SW 1271 (cell line): Measurements from ENCODE around the gene DDIAS.

Experiments used
- DNase-seq, 2 experiments: peaks; one replicate each; lab custom pipeline; 2025; lab: John Stamatoyannopoulos, UW

Gene DDIAS, protein sequence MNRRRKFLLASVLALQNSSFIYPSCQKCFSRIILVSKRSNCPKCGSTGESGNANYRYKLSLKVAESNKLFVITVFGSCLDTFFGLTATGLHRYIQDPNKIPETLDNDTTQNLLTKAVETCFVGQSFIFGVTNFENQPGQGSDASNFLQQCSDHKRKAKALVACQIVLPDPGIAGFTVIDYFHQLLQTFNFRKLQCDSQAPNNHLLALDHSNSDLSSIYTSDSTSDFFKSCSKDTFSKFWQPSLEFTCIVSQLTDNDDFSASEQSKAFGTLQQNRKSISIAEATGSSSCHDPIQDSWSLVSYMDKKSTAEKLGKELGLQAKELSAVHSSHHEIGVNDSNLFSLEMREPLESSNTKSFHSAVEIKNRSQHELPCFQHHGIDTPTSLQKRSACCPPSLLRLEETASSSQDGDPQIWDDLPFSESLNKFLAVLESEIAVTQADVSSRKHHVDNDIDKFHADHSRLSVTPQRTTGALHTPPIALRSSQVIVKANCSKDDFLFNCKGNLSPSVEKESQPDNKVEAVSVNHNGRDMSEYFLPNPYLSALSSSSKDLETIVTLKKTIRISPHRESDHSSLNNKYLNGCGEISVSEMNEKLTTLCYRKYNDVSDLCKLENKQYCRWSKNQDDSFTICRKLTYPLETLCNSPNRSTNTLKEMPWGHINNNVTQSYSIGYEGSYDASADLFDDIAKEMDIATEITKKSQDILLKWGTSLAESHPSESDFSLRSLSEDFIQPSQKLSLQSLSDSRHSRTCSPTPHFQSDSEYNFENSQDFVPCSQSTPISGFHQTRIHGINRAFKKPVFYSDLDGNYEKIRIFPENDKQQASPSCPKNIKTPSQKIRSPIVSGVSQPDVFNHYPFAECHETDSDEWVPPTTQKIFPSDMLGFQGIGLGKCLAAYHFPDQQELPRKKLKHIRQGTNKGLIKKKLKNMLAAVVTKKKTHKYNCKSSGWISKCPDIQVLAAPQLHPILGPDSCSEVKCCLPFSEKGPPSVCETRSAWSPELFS

DNA sequence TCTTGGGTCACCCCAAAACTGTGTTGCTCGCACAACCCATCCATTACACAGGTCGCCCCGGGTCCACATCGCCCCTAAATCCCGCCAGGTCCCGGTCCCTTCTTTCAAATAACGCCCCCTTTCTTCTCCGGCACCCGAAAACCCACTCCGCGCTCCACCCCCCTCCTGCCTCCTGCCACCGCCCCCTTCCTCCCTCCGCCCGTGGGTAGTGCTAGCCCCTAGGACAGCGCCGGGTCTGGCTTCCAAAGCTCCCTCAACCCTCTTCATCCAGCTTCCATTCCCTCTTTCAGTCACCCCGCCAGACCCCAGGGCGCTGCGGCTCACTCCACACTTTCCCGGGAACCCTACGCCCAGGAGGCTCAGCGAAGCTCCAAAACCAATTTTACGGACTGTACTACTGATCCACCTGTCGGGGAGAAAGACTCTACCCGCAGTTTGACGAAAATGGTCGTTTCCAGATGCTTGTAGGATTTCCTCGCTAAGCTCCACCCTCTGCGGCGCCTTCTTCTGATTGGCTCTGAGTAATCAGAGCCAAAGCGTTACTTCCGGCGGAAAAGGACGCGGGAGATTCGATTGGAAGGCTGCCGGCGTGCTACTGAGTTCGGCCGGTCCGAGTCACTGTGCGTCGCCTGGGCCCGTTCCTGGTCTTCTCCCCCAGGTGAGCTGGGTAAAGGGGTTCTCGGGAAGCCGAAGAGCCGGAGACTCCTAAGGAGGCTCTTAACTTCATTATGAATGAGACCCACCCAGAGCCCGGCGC, at the start of gene DDIAS:
Gene DDIAS, plus strand, starts transcription at position 572 of the 757 bp plus-strand sequence. CDS start 13,003 bp downstream, outside the sequence.
- peak; percentile 97 to 99 for DNase-seq

DNA sequence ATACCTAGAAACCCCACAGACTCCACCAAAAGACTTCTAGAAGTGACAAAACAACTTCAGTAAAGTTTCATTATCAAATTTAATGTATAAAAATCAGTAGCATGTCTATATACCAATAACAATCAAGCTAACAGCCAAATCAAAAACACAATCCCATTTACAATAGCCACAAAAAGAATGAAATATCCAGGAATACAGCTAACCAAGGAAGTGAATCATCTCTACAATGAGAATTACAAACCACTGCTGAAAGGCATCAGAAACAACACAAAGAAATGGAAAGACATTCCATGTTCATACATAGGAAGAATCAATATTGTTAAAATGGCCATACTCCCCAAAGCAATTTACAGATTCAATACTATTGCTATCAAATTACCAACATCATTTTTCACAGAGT, 47.3 kb upstream of the DDIAS start:
- DNase-seq, result peak in 1 of 2 experiments; percentile 56

DNA sequence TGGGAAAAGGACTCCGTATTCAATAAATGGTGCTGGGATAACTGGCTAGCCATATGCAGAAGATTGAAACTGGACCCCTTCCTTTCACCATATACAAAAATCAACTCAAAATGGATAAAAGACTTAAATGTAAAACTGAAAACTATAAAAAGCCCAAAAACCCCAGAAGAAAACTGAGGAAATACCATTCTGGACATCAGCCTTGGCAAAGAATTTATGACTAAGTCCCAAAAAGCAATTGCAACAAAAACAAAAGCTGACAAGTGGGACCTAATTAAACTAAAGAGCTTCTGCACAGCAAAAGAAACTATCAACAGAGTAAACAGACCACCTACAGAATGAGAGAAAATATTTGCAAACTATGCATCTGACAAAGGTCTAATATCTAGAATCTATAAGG, 46.6 kb upstream of the DDIAS start:
- peak in 1 of 2 experiments; percentile 14 for DNase-seq

DNA sequence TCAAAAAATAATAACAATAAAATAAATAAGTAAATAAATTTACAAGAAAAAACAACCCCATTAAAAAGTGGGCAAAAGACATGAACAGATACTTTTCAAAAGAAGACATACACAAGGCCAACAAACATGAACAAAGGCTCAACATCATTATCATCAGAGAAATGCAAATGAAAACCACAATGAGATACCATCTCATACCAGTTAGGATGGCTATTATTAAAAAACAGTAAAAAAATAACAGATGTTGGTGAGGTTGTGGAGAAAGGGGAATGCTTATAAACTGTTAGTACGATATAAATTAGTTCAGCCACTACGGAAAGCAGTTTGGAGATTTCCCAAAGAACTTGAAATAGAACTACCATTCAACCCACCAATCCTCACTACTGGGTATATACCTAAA, 45.9 kb upstream of the DDIAS start:
- DNase-seq, result no peak

DNA sequence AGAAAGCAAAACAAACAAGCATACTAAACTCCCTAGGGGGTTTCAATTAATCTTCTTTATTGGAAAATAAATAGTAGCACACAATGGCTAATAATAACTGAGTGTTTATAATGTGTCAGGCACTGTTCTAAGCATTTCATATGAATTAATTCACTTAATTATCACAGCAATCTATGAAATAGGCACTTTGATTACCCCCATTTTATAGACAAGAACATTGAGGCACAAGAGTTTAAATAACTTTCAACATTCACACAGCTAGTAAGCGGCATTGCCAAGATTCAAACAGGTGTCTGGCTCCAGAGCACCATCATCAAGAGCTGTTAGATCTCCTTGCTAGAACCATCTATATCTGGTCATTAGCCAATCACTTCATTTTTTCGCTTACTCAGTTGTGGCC, 44.4 kb upstream of the DDIAS start:
- DNase-seq, result no peak

DNA sequence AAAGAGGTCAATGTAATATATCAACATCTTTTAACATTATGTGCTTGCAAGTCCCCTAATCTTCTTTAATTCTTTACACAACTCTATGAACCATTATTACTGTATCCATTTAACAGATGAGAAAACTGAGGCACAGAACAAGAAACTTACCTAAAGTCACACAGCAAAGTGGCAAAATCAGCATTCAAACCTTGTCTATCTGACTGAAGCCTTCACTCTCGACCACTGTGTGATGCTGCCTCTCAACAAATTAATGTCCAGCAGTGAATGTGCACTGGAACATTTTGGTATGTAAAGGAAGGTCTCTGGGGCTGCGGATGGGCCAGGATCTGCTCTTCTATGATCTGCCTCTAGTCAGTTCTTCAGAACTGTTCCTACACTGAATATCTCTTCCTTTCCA, 43.4 kb upstream of the DDIAS start:
- no peak for DNase-seq

DNA sequence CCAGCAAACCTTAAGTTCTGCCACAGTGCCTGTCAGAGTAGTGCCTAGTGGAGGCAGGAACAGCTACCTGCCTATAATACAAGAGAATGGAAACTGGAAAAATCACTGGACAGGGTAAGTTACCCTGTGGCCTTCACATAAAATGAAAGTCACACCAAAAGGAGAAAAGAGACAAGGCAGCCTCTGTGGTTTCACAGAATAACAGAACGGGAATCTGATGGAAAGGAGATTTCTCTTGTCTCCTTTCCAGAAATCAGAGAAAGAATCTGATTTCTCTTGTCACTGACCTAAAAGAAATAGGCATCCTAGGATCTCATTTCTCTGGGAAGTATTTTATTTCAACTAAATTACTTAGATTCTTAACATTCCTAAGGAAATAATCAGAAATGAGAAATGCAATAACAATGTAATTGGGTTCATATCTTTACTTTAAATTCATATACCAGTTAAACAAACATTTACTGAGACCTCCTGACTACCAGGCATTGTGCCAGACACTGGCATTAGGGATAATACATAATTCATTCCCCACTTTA, 42.9 kb upstream of the DDIAS start:
- peak; percentile 62 to 92 for DNase-seq

DNA sequence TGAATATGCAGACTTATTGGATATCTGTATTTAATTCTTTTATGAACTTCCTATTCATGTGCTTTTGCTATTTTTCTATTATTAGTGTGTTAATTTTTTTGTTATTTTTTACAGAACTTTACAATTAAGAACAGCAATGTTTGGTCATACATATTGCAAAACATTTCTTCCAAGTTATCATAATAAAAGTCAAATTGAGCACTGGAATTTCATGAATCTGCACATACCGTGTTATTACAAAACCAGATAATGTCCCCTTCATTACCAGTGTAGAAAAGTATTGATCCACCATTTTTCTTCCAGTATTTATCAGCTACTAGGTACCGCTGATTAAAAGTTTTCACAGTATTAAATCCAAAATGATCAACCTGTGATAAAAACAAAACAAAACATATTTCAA, 41.8 kb upstream of the DDIAS start:
- DNase-seq, result no peak

DNA sequence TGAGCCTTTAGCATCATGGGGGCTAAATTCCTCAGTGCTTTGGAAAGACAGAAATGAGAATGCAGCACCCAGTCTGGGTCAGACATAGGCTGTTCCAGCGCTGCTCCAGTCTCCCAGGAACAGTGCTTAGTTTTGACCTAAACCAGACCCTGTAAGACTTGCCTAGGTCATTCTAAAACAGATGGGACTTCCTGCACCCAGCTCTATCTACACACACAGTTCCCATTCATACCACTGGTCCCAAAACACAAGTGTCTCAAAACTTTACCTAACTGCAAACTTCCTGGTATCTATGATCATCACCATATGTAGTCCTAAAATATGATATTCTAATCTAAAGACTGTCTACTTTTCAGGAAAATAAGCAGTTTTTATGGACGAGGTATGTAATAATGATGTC, 39.2 kb upstream of the DDIAS start:
- no peak for DNase-seq

DNA sequence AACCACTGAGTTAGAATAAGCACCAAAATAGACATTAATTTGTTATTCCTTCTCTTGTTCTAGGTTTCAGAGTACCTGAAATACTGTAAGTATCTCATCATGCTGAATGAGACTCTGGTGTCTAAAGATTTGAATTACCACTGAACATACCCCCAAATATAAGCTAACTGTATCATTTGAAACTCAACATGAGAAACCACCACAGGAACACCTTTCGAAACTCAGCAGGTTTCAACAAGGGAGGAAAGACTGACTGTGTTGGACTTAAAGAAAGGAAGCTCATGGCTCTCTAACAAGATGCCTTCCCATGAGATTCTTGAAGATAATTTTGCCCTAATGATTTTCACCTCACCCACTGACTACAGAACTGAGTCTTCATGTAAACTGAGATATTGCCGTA, 38.3 kb upstream of the DDIAS start:
- DNase-seq, result no peak

DNA sequence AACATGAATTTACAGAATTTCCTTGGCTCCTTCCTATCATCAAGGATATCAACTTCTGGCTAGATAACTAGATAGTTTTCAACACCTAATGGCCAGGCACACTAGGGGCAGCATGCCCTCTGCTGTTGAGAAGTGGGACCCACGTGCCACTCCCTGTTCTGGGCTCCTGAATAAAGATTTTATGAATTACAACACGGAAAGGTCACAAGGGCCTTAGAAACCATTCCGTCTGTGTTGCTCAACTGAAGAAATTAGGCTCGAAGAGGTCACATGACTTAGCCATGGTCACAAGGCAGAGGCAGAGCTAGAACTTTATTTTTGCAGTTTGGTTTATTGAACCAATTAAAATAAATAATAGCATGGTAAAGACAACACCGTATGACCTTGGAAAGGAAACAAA, 37.3 kb upstream of the DDIAS start:
- DNase-seq, result peak; percentile 29 to 67

DNA sequence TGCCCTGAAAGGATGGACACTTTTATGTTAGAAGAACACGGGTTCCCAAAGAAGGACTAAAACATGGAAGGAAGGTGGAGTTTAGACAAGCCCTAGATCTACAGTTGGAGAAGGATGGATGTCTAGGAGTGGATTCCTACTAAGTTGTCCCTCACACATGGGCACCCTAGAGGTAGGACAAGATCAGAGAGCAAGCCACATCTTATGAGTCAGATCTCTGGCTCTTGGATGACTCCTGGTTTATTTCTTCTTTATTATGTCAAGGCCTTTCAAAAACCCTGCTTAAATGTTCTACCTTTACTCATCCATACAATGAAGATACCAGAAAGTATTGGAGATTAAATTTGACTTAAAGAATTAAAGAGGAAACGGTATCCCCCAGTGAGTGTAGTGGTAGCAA, 35.7 kb upstream of the DDIAS start:
- DNase-seq, result no peak

DNA sequence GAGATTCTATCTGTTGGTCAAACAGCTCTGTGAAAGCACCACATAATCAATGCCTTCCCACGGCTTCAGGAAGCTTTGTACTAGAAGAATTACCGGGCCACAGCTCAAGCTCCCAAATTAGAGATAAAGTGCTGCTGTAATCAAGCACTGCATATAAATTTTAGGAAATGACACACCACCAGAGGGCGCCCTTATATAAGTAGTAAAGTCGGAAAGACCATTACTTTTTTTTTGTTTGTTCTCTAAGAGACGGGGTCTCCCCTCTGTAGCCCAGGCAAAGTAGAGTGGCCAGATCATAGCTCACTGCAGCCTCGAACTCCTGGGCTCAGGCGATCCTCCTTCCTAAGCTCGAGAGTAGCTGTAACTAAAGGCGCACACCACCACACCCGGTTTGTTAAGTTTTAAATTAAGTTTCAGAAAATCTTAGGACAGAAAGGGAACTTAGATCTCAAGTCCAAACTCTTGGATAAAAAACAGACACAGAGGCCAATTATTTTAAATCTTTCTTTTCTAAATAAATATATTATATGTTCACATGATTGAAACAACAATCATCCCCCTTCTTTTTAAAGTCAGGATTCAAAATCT, 33.9 kb upstream of the DDIAS start:
- DNase-seq, result peak; percentile 44 to 71

DNA sequence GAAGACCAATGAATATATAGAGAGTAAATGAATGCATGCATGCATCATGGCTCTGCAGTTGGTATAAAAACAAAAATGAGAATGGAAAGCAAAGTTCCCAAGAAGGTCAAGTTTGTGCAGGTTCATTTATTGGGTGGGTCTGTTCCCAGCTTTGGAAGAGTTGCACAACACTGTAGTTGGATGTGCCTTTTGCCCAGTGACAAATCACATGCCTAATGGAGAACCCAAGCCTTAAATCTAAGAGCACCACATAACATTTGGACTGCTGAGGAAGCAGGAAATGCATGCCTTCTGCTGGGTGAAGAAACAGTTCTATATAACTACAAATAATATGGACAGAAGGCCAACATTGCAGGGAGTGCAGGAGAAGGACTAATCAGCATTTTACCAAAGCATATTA, 31.9 kb upstream of the DDIAS start:
- no peak for DNase-seq

DNA sequence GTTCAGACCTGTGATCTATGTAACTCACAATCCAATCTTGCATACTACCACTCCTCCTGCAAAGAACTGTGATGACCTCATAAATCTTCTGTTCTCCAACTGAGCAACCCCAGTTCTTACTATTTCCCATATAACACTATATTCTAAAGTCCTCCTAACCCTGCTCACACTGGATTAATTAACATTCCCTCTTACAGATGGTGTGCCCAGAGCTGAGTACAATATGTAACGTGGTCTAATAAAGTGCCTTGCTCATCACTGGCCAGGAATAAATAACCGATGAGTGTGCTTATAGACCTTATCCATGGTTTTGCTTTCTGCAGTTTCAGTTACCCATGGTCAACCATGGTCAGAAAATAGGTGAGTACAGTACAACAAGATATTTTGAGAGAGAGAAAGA, 29.9 kb upstream of the DDIAS start:
- DNase-seq, result no peak

DNA sequence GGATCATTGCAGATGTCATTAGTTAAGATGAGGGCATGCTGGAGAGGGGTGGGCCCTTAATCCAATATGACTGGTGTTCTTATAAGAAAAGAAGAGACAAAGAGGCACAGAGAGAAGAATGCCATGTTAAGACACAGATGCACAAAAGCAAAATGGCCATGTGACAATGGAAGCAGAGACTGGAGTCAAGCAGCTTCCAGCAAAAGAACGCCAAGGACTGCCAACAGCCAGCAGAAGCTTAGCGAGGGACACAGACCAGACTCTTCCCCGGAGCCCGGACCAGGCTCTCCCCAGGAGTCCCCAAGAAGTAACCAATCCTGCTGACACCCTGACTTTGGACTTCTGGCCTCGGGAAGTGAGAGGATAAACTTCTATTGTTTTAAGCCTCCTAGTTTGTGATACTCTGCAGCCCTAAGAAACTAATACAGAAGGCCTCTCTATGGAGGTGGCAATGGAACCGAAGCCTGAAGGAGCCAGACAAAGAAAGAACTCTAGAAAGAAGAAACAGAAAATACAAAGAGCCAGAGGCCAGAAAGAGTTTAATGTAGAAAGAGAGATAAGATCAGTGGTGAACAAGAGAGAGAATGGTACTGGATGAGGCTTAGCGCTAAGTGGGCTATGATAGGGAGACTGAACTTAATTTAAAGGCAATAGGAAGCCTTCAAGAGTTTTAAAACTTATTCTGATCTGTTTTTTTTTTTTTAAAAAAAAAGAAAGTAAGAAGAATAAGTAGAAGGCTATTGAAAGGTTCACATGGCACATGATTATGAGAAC, 29.0 kb upstream of the DDIAS start:
- DNase-seq, result no peak

DNA sequence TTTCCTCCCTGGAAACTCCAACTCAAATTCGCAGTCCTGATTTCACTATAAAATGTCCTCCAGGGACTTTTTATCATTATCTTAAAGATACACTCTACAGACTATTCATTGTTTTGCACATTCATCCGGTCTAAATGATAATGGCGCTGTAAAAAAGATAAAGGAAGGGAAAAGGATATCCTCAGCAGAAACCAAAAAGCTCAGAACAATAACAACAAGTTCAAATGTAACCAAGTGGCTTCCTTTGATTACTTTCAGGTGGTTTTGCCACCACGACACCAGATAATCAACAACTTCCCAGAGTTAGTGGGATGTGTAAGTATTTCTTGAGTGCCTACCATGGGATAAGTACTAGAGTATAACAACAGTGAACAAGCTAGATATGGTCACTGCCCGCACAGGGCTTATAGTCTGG, 27.6 kb upstream of the DDIAS start:
- no peak for DNase-seq

DNA sequence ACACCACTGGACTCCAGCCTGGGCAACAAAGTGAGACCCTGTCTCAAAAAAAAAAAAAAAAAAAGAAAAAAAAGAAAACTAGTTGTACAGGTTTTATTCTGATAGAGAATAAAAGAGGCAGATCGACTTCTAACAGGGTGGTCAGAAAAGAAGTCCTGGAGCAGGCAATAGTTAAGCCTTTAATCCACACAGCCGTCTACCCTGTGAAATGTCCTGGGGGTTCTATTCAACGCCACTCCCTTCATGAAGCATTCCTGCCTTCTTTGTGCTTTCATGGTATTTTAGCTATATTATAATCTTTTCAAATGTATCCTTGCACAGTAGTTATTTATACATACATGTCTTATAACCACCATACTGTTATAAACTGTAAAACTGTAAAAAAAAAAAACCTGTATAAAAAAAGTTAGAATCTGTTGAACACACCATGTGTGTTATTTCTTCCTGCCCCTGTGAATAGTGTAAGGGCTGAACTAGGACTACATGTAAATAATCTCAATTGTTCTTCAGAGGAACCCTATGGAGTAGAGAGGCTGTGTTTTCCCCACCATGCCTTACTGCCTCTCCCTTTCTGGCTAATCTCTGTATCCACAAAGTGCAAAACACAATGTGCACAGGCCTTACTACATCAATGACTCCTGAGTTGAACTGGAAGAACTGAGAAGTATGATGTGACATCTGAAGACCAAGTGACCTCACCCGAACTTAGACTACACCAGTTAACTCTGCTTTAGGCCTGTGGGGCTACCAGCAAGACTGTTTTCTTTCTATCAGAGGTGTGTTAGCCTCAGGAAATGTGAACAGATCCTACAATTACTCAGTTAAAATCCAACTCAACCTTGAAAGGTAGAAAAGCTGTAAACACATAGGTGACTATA, 26.7 kb upstream of the DDIAS start:
- DNase-seq, result no peak

DNA sequence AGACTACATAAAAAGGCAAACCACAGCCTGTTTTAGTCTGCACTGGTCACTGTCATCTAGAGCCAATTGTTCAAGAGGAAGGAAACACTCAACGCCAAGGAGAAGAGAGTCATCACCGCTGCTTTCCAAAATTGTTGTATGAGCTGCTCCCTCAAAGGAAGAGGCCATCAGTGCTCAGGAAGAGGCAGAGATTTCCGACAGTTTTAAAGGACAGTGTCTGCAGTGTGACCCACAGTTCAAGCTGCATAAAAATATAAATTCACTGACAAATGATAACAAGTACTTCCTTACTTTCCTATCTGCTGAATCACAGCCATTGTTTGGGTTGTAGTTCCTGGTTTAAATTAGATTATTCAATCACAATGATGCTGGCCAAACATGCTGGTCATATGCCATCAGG, 17.7 kb upstream of the DDIAS start:
- DNase-seq, result no peak
